ENCODE data around the gene CEP68. TPM values are rescaled to one million over a fixed set of nuclear protein-coding genes. Genes with fewer than 3 reads are reported as not detected.

The CEP68 gene, protein sequence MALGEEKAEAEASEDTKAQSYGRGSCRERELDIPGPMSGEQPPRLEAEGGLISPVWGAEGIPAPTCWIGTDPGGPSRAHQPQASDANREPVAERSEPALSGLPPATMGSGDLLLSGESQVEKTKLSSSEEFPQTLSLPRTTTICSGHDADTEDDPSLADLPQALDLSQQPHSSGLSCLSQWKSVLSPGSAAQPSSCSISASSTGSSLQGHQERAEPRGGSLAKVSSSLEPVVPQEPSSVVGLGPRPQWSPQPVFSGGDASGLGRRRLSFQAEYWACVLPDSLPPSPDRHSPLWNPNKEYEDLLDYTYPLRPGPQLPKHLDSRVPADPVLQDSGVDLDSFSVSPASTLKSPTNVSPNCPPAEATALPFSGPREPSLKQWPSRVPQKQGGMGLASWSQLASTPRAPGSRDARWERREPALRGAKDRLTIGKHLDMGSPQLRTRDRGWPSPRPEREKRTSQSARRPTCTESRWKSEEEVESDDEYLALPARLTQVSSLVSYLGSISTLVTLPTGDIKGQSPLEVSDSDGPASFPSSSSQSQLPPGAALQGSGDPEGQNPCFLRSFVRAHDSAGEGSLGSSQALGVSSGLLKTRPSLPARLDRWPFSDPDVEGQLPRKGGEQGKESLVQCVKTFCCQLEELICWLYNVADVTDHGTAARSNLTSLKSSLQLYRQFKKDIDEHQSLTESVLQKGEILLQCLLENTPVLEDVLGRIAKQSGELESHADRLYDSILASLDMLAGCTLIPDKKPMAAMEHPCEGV
- total RNA-seq (10.5 and 12.7 TPM in 2 replicates), polyA plus RNA-seq (5.2 and 8.5 TPM in 2 replicates), polyA minus RNA-seq (ENCODE audit: low replicate concordance) (13.8 and 15.5 TPM in 2 replicates)
- polyA plus RNA-seq (2012) = 4.8 and 8.2 TPM in 2 replicates

DNA sequence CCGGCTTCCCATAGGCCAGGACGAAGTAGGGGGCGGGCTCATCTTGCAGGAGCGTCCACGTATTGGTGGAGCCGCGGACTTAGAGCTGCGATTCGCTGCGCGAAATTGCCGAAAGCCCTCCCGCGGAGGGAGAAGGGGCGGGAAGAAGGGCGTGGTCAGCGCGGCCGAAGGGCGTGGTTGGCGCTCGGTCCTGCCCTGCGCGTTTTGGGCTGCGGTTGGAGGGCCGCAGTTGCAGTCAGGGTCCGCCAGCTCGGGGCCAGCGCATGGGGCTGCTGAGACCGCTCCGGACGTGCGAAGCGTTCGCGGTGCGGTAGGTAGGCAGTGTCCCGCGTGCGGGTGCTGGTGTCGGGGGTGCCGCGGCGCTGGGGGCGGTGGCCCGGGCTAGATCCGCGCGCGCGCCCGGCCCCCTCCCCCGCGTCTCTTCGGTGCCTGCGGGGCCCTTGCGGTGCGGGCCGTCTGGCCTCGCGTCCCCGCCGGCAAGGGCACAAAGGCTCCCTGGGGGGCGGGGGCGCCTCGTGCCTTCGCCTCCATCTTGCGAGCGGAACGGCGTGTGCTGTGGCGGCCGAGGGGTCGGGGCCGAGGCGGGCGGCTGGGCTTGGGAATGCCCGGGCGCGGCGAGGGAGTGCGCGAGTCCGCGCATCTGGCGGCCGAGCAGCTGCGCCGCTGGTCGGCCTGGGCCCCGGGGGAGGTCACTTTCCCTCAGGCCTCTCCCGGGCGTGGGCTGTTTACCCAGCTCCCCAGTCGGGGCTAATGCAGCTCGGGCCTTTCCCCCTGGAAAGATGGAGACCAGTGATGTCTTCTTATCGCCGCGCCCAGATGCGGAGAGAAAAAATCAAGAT, at the start of gene CEP68:
Gene CEP68, plus strand, starts transcription at position 202 of the 839 bp plus-strand sequence. CDS start 13,029 bp downstream, outside the sequence.
- TF ChIP-seq EZH2 (IDR thresholded peaks at IDR 0.05; ENCODE audit: low read length, missing control alignments) = no peak
- TF ChIP-seq, protein P1, sequence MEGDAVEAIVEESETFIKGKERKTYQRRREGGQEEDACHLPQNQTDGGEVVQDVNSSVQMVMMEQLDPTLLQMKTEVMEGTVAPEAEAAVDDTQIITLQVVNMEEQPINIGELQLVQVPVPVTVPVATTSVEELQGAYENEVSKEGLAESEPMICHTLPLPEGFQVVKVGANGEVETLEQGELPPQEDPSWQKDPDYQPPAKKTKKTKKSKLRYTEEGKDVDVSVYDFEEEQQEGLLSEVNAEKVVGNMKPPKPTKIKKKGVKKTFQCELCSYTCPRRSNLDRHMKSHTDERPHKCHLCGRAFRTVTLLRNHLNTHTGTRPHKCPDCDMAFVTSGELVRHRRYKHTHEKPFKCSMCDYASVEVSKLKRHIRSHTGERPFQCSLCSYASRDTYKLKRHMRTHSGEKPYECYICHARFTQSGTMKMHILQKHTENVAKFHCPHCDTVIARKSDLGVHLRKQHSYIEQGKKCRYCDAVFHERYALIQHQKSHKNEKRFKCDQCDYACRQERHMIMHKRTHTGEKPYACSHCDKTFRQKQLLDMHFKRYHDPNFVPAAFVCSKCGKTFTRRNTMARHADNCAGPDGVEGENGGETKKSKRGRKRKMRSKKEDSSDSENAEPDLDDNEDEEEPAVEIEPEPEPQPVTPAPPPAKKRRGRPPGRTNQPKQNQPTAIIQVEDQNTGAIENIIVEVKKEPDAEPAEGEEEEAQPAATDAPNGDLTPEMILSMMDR (conservative IDR thresholded peaks at IDR 0.05 in 1 of 2, IDR thresholded peaks at IDR 0.05 in 1 of 2; ENCODE audit: low read depth in 1 of 2, low read length in 2 of 2) = no peak
- H2AFZ ChIP-seq (ENCODE audit: low read length) = peak within 1 kb of the TSS; percentile 76
- H3K27me3 ChIP-seq (ENCODE audit: control insufficient read depth, insufficient read depth, low read length) = no peaks in the 10 kb centered on the region
- H3K4me2 ChIP-seq (ENCODE audit: extremely low read depth, insufficient read depth, low read length) = peak within 1 kb of the TSS; percentile 95
- H4K20me1 ChIP-seq (ENCODE audit: control insufficient read depth, extremely low read depth, insufficient read depth, low read length) = no peaks in the 10 kb centered on the region
- H3K4me3 ChIP-seq (replicated peaks in 1 of 4; ENCODE audit: control extremely low read depth in 1 of 4, insufficient read depth in 1 of 4, low read depth in 3 of 4, low read length in 4 of 4) = peak within 1 kb of the TSS; percentile 66 to 75 (median 69)
- peak within 1 kb of the TSS; percentile 24 for H3K27ac ChIP-seq (ENCODE audit: insufficient read depth, low read length)
- peaks cover 5% of the 10 kb centered on the region for H3K4me1 ChIP-seq (ENCODE audit: control insufficient read depth, extremely low read depth, insufficient read depth, low read length)
- DNase-seq (ENCODE audit: low read depth in 2 of 2) = peak; percentile 96 to 97
- H3K9ac ChIP-seq (ENCODE audit: insufficient read depth, low read length) = peak within 1 kb of the TSS; percentile 68
- H3K36me3 ChIP-seq (ENCODE audit: control insufficient read depth, insufficient read depth, low read length) = no peaks in the 10 kb centered on the region
- H3K9me3 ChIP-seq (ENCODE audit: control insufficient read depth, insufficient read depth, low read depth, low read length) = no peaks in the 10 kb centered on the region
- peaks cover 8% of the 10 kb centered on the region for H3K79me2 ChIP-seq (ENCODE audit: control insufficient read depth, insufficient read depth, low read length)

DNA sequence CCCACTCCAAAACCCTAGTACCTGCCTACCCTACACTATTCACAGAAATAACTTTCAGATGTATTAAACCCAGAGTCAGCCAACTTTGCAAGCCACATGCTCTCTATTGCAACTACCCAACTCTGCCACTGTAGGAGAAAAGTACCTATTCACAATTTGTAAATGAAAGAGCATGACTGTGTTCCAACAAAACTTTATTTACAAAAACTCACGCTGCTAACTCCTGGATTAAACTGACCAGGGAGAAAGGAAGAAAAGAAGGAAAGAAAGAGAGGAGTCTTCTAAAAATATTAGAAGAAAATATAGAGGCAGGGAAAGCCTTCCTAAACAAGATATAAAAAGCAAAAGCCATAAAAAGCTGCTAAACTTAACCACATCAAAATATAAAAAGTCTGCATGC, 42.4 kb upstream of the CEP68 start:
- DNase-seq (ENCODE audit: low read depth in 2 of 2) = no peak
- Histone ChIP-seq H2AFZ (ENCODE audit: low read length) (no peak overlapping the region), H3K4me1 (ENCODE audit: control insufficient read depth, extremely low read depth, insufficient read depth, low read length) (no peaks in the 10 kb centered on the region), H3K9me3 (ENCODE audit: control insufficient read depth, insufficient read depth, low read depth, low read length) (no peaks in the 10 kb centered on the region), H3K4me2 (ENCODE audit: extremely low read depth, insufficient read depth, low read length) (no peak overlapping the region), H3K79me2 (ENCODE audit: control insufficient read depth, insufficient read depth, low read length) (no peaks in the 10 kb centered on the region), H3K9ac (ENCODE audit: insufficient read depth, low read length) (no peak overlapping the region), H3K27me3 (ENCODE audit: control insufficient read depth, insufficient read depth, low read length) (no peaks in the 10 kb centered on the region), H3K36me3 (ENCODE audit: control insufficient read depth, insufficient read depth, low read length) (peaks cover under 1% of the 10 kb centered on the region), H3K27ac (ENCODE audit: insufficient read depth, low read length) (no peak overlapping the region), H3K4me3 (replicated peaks in 1 of 4; ENCODE audit: control extremely low read depth in 1 of 4, insufficient read depth in 1 of 4, low read depth in 3 of 4, low read length in 4 of 4) (no peak overlapping the region), H4K20me1 (ENCODE audit: control insufficient read depth, extremely low read depth, insufficient read depth, low read length) (no peaks in the 10 kb centered on the region)
- TF ChIP-seq EZH2 (IDR thresholded peaks at IDR 0.05; ENCODE audit: low read length, missing control alignments) = no peak
- TF ChIP-seq, protein P1 (conservative IDR thresholded peaks at IDR 0.05 in 1 of 2, IDR thresholded peaks at IDR 0.05 in 1 of 2; ENCODE audit: low read depth in 1 of 2, low read length in 2 of 2) = no peak
